Measurements from ENCODE around the gene METRN. TPM values are rescaled to one million over a fixed set of nuclear protein-coding genes. Genes with fewer than 3 reads are reported as not detected.
"Not testable (repeated sequence)": the region's sequence is repeated elsewhere in the genome, so short reads cannot be mapped to it uniquely, and the experiment has no call there.

The METRN gene
- total RNA-seq, 2 experiments from 2014 or later, result 8.2 to 11.0 TPM

DNA sequence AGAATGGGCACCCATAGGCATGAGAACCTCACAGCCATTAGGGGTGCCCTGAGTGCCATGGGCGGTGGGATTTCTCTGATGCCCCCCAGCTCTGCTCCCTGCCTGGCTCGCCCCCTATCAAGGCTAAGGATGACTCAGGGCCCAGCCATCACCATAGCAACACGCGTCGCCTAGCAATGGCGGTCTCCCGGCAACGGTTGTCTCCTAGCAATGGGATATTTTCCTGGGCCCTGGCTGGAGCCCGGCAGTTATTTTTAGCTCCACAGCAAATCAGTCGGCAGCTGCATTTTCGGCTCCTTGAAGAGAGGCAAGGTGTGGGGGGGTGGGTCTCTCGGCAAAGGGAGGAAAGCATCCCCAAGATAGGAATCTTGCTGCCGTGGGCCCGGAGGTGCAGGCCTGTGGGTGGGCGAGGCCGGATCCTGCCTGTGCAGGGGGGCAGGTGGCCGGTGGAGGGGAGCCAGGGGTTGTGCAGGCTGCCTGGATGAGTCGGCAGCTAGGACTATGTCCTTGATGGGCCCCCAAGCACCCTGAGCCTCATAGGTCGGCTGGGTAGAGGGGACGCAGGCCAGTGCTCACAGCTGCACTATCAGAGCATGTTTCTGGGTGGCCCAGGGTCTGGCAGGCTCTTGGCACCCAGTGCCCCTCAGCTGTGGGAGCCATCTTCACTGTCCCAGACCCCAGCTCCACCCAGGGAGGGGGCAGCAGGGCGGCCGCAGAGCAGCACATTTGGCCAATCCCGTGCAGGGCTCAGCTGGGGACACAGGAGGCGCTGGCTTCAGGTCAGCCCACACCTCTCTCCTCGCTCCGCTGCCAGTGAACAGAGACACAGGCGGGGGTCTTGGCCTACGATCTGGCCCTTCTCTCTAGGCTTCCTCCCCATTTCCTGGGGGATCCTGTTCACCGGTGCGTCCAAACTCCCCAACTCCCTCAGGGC is 5.1 kb upstream of the METRN start:
- peaks cover 2% of the 10 kb centered on the region for H3K4me1 Mint-ChIP-seq (ENCODE audit: low read depth)

DNA sequence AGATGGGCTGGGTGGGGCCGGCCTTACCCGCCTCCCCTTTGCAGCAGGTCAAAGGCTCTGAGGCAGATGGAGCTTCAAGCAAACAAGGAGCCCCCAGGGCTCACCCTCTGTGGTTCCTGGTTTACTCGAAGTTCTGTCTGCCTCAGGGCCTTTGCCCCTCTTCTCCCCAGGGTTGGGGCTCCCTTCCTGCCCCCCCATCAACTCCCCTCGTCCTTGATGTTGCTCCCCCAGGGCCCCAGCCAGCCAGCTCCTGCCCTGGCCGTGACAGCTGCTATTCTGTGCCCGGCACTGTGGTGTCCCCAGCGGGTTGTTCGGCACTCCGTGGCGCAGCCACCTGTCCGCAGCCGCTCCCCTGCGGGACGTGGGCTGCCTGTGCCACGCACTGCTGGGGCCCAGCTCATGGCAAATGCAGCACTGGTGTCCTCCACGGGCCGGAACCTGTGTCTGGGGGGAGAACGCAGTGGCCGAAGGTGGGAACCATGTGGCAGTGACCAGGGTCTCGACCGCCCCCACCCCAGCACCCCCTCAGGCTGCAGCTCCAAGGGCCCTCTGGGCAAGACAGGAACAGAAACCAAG is 4.3 kb upstream of the METRN start:
- peaks cover 2% of the 10 kb centered on the region for H3K4me1 Mint-ChIP-seq (ENCODE audit: low read depth)
- no peak overlapping the region for H3K4me3 Mint-ChIP-seq
- H3K9me3 Mint-ChIP-seq, result no peaks in the 10 kb centered on the region
- intact Hi-C loops (cut with micrococcal nuclease), result loop anchor here (1.0 to 5.0 kb wide), 2 partner anchors 75 to 347 kb away; no protein-coding TSS in a partner anchor
- no peak overlapping the region for H3K27ac Mint-ChIP-seq
- peaks cover 49% of the 10 kb centered on the region for H3K27me3 Mint-ChIP-seq (ENCODE audit: low read depth)
- CTCF ChIA-PET, result interaction anchor here (1.1 to 2.4 kb wide), 3 partner anchors 11 to 74 kb away, joined by 3 to 25 read pairs (median 10); partner anchors contain the start of gene ANTKMT
- H3K36me3 Mint-ChIP-seq (ENCODE audit: low read depth), result no peaks in the 10 kb centered on the region
- DNase-seq, result no peak

More for the DNA sequence above, 5.1 kb upstream of the METRN start:
- Mint-ChIP-seq H3K4me3 (no peak overlapping the region), H3K9me3 (no peaks in the 10 kb centered on the region), H3K27ac (no peak overlapping the region), H3K27me3 (ENCODE audit: low read depth) (peaks cover 49% of the 10 kb centered on the region), H3K36me3 (ENCODE audit: low read depth) (no peaks in the 10 kb centered on the region)
- no peak for DNase-seq
- CTCF ChIA-PET, result interaction anchor here (1.1 to 2.2 kb wide), 2 partner anchors 73 to 75 kb away, joined by 3 to 10 read pairs; no protein-coding TSS in a partner anchor
- intact Hi-C loops (cut with micrococcal nuclease), result loop anchor here (5.0 kb wide), 1 partner anchor 347 kb away; no protein-coding TSS in a partner anchor

DNA sequence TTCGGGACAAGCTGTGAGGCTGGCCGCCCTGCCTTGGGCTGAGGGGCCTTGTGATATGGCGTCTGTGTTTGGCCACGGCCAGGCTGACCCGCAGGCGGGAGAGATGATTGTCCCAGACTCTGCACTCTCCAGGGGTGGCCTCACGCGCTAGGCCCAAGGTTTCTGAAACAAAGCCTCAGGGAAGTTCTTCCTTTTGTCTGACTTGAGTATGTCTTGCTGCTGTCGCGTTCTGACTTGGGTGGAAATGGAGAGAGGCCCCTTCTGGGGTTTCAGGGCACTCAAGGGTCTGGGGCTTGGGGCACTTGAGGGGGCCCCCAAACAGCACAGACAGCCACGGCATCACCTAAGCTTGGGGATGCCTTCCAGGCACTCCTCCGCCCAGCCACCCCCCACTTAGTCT is 3.8 kb upstream of the METRN start:
- H3K27ac Mint-ChIP-seq, result no peak overlapping the region
- no peaks in the 10 kb centered on the region for H3K36me3 Mint-ChIP-seq (ENCODE audit: low read depth)
- CTCF ChIA-PET, result interaction anchor here (1.1 to 2.4 kb wide), 4 partner anchors 10 to 74 kb away, joined by 3 to 25 read pairs (median 9); partner anchors contain the start of gene ANTKMT
- no peak for DNase-seq
- peaks cover 2% of the 10 kb centered on the region for H3K4me1 Mint-ChIP-seq (ENCODE audit: low read depth)
- H3K4me3 Mint-ChIP-seq, result no peak overlapping the region
- peaks cover 51% of the 10 kb centered on the region for H3K27me3 Mint-ChIP-seq (ENCODE audit: low read depth)
- no peaks in the 10 kb centered on the region for H3K9me3 Mint-ChIP-seq
- intact Hi-C loops (cut with micrococcal nuclease), result loop anchor here (1.0 to 5.0 kb wide), 2 partner anchors 74 to 346 kb away; no protein-coding TSS in a partner anchor

DNA sequence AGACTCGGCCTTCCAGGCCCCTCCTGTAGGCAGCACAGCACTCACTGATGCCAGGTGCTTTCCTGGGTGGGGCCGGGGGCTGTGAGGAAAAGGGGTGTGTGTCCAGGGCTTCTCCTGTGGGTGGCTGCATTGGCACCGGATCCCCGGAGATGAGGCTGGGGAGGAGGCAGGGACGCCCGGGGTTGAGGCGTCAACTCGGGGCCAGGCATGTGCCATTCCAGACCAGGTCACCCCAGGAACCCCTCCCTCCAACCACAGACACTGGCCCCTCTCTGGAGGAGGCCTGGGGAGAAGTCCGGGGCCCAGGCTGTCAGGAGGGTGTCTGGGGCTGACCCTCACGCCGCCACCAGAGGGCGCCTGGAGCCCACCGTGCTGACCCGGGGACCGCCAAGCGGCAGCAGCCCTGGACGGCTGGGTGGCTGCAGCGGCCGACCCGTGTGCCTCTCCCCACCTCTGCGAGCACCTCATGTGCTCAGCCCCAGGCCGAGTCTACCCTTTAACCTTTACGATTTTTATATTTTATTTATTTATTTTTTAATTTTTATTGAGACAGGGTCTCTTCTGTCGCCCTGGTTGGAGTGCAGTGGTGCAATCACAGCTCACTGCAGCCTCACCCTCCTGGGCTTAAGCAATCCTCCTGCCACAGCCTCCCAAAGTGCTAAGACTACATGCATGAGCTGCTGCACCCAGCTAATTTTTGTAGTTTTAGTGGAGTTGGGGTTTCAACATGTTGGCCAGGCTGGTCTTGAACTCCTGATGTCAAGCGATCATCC is 3.2 kb upstream of the METRN start:
- CTCF ChIA-PET, result interaction anchor here (0.5 to 2.8 kb wide), 23 partner anchors 8 to 580 kb away, joined by 3 to 55 read pairs (median 4); partner anchors contain the start of genes ANTKMT, CCDC78, CHTF18 and RPUSD1
- Mint-ChIP-seq H3K4me1 (ENCODE audit: low read depth) (peaks cover 3% of the 10 kb centered on the region), H3K4me3 (no peak overlapping the region), H3K9me3 (no peaks in the 10 kb centered on the region), H3K27ac (no peak overlapping the region), H3K27me3 (ENCODE audit: low read depth) (peaks cover 45% of the 10 kb centered on the region), H3K36me3 (ENCODE audit: low read depth) (no peaks in the 10 kb centered on the region)
- intact Hi-C loops (cut with micrococcal nuclease), result loop anchor here (1.0 to 5.0 kb wide), 2 partner anchors 74 to 346 kb away; no protein-coding TSS in a partner anchor
- peak; percentile 82 for DNase-seq

DNA sequence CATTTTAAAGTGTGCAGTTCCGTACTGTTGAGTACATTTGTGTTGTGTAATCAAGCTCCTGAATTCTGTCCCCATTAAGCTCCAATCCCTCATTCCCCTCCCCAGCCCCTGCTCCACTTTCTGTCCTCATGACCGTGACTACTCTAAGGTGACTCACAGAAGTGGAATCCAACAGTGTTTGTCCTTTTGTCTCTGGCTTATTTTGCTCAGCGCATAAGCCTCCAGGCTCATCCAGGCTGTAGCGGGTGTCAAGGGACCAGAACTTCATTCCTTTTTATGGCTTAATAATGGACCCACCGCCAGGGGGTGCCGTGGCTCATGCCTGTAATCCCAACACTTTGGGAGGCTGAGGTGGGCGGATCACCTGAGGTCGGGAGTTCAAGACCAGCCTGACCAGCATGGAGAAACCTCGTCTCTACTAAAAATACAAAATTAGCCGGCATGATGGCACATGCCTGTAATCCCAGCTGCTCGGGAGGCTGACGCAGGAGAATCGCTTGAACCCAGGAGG is 2.1 kb upstream of the METRN start:
- not testable (repeated sequence) for H3K36me3 Mint-ChIP-seq (ENCODE audit: low read depth)

DNA sequence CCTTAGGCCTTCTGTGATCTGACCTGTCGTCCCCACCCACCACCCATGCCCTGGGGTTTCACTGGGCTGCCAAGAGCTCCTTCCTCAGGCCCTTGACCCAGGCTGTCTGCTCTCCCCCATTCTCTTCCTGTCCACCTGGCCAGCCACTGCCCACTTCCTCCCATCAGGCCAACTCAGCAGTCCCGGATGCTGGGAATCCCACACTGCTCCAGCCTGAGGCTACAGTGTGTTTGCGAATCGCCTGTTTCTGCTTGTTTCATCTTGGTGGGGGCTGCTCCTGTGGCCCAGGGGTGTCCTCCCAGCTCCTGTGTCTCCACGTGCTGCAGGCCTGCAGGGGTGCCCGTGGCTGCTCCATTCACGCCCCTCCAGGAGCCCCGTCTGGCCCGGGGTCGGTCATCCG is 839 bp upstream of the METRN start:
- no peak for DNase-seq
- no peaks in the 10 kb centered on the region for H3K9me3 Mint-ChIP-seq
- CTCF ChIA-PET, result interaction anchor here (0.6 to 2.8 kb wide), 3 partner anchors 38 to 76 kb away, joined by 3 to 55 read pairs (median 4); partner anchors contain the start of genes CHTF18 and RPUSD1
- H3K27ac Mint-ChIP-seq, result no peak overlapping the region
- H3K36me3 Mint-ChIP-seq (ENCODE audit: low read depth), result no peaks in the 10 kb centered on the region
- intact Hi-C loops (cut with micrococcal nuclease), result loop anchor here (5.0 kb wide), 1 partner anchor 343 kb away; no protein-coding TSS in a partner anchor
- no peak overlapping the region for H3K4me3 Mint-ChIP-seq
- peaks cover 4% of the 10 kb centered on the region for H3K4me1 Mint-ChIP-seq (ENCODE audit: low read depth)
- H3K27me3 Mint-ChIP-seq (ENCODE audit: low read depth), result peaks cover 27% of the 10 kb centered on the region

More for the DNA sequence above, 2.1 kb upstream of the METRN start:
- peaks cover 37% of the 10 kb centered on the region for H3K27me3 Mint-ChIP-seq (ENCODE audit: low read depth)
- intact Hi-C loops (cut with micrococcal nuclease), result loop anchor here (5.0 kb wide), 1 partner anchor 345 kb away; no protein-coding TSS in a partner anchor
- DNase-seq, result peak; percentile 77
- CTCF ChIA-PET, result interaction anchor here (0.5 to 2.8 kb wide), 18 partner anchors 9 to 581 kb away, joined by 3 to 55 read pairs (median 4); partner anchors contain the start of genes ANTKMT, CCDC78, CHTF18 and RPUSD1
- H3K4me1 Mint-ChIP-seq (ENCODE audit: low read depth); H3K27ac Mint-ChIP-seq; H3K4me3 Mint-ChIP-seq; H3K9me3 Mint-ChIP-seq: not testable (repeated sequence)

DNA sequence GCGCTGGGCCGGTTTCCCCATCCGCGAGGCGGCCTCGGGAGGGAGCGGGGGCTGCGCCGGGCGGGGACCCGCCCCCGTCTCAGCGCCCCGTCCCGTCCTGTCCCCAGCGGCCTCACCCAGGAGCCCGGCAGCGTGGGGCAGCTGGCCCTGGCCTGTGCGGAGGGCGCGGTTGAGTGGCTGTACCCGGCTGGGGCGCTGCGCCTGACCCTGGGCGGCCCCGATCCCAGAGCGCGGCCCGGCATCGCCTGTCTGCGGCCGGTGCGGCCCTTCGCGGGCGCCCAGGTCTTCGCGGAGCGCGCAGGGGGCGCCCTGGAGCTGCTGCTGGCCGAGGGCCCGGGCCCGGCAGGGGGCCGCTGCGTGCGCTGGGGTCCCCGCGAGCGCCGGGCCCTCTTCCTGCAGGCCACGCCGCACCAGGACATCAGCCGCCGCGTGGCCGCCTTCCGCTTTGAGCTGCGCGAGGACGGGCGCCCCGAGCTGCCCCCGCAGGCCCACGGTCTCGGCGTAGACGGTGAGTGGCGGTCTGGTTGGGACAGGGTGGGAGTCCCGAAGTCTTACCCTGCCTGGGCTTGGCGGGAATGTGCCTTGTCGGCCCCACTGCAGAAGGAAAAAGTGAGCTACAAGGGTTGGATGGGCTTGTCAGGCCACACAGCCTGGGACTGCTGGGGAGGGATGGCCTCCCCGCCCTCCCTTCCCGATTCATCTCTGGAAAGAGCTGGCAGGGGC is 720 bp downstream of the METRN start:
- H3K9me3 Mint-ChIP-seq, result no peaks in the 10 kb centered on the region
- H3K27me3 Mint-ChIP-seq (ENCODE audit: low read depth), result peaks cover 19% of the 10 kb centered on the region
- H3K36me3 Mint-ChIP-seq (ENCODE audit: low read depth), result no peaks in the 10 kb centered on the region
- H3K4me3 Mint-ChIP-seq, result peak overlapping the region; percentile 53
- intact Hi-C loops (cut with micrococcal nuclease), result no loop called here
- no peak overlapping the region for H3K27ac Mint-ChIP-seq
- no peak for DNase-seq
- peaks cover 16% of the 10 kb centered on the region for H3K4me1 Mint-ChIP-seq (ENCODE audit: low read depth)
- CTCF ChIA-PET, result interaction anchor here (1.2 to 1.7 kb wide), 5 partner anchors 10 to 69 kb away, joined by 3 to 7 read pairs (median 3); partner anchors contain the start of gene CCDC78

DNA sequence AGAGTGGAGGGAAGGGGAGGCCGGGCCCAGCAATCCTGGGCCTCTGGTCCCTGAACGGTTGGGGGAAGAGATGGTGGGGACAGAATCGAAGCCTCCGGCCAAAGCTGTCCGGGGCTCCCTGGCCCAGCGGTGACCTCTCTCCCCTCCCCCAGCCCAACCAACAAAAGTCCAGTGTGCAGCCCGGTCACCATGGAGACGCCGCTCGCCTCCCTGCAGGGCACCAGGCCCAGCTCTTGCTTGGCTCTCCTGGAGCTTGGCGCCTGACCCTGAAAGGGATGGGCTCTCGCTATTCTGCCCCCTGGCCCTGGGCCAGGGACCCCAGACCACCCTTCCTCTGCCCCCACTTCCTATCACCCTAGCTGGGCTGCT is 1.3 kb downstream of the METRN start:
- no peak overlapping the region for H3K27ac Mint-ChIP-seq
- peaks cover 16% of the 10 kb centered on the region for H3K4me1 Mint-ChIP-seq (ENCODE audit: low read depth)
- no peaks in the 10 kb centered on the region for H3K9me3 Mint-ChIP-seq
- peak overlapping the region; percentile 53 for H3K4me3 Mint-ChIP-seq
- no peaks in the 10 kb centered on the region for H3K36me3 Mint-ChIP-seq (ENCODE audit: low read depth)
- no peak for DNase-seq
- H3K27me3 Mint-ChIP-seq (ENCODE audit: low read depth), result peaks cover 17% of the 10 kb centered on the region
- CTCF ChIA-PET, result interaction anchor here (1.2 to 1.7 kb wide), 5 partner anchors 10 to 68 kb away, joined by 3 to 7 read pairs (median 3); partner anchors contain the start of gene CCDC78
- intact Hi-C loops (cut with micrococcal nuclease), result no loop called here

DNA sequence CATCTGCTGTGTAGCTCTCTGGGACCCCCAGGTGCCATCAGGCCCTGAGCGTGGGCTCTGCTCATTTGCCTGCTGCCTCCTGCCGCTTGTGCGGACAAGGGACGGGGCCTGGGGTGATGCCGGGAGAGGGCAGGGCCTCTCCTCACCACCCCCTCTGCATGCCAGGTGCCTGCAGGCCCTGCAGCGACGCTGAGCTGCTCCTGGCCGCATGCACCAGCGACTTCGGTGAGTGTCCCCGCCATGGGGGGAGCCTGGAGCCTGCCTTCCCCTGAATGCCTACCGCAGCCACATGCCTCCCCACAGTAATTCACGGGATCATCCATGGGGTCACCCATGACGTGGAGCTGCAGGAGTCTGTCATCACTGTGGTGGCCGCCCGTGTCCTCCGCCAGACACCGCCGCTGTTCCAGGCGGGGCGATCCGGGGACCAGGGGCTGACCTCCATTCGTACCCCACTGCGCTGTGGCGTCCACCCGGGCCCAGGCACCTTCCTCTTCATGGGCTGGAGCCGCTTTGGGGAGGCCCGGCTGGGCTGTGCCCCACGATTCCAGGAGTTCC is 1.9 kb downstream of the METRN start:
- CTCF ChIA-PET, result interaction anchor here (1.4 to 1.7 kb wide), 3 partner anchors 9 to 68 kb away, joined by 3 to 7 read pairs (median 3); partner anchors contain the start of gene CCDC78
- H3K4me3 Mint-ChIP-seq, result no peak overlapping the region
- no peaks in the 10 kb centered on the region for H3K36me3 Mint-ChIP-seq (ENCODE audit: low read depth)
- H3K4me1 Mint-ChIP-seq (ENCODE audit: low read depth), result peaks cover 16% of the 10 kb centered on the region
- DNase-seq, result no peak
- no peaks in the 10 kb centered on the region for H3K9me3 Mint-ChIP-seq
- H3K27me3 Mint-ChIP-seq (ENCODE audit: low read depth), result peaks cover 13% of the 10 kb centered on the region
- H3K27ac Mint-ChIP-seq, result no peak overlapping the region
- intact Hi-C loops (cut with micrococcal nuclease), result no loop called here

DNA sequence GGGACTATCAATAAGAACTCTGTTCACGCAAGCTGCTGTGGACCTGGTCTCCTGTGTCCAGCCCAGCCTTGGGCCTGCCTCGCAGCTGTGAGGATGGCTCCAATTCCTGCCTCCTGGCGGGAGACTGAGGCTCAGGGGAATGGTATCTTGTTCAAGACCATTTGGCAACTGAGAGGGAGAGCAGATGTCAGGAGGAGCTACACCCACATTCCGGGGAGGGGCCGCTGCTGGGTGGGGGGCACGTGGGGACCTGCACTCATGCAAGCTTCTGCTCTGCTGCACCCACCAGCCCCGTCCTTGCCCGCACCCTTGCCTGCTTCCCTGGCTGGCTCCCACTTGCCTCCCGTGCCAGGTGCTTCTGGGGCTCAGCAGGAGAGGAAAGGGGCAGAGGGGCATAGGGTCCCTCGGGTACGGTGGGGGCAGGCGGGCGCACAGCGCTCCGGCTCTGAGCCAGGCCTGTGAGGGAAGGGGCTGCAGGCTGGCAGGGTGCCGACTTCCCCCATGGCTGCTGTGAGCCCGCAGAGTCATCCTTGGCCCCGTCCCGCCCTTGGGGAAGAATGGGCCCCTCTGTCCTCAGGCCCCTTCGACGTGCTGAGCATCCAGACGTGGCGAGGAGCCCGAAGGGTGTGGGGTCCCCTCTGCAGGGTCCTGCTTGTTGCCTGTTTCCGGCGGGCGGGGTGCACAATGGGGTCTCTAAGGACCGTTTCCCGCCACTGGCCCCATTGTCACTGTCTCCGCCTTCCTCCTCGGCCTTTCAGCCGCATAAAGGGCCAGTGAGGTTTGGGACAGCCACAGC is 2.7 kb downstream of the METRN start:
- CTCF ChIA-PET, result no interaction called here
- intact Hi-C loops (cut with micrococcal nuclease), result no loop called here
- H3K4me3 Mint-ChIP-seq, result no peak overlapping the region

More for the DNA sequence above, 2.7 kb downstream of the METRN start:
- H3K27ac Mint-ChIP-seq, result no peak overlapping the region
- peaks cover 12% of the 10 kb centered on the region for H3K27me3 Mint-ChIP-seq (ENCODE audit: low read depth)
- H3K9me3 Mint-ChIP-seq, result no peaks in the 10 kb centered on the region
- peaks cover 16% of the 10 kb centered on the region for H3K4me1 Mint-ChIP-seq (ENCODE audit: low read depth)
- H3K36me3 Mint-ChIP-seq (ENCODE audit: low read depth), result no peaks in the 10 kb centered on the region
- no peak for DNase-seq

Data from activated naive CD4-positive, alpha-beta T cell treated with anti-CD3 and anti-CD28 coated beads for 36 hours (primary cell).